Testis (tissue), 3 donors: Measurements from ENCODE around the gene DMD. TPM values are rescaled to one million over a fixed set of nuclear protein-coding genes. Genes with fewer than 3 reads are reported as not detected.

ENCODE experiments used
- DNase-seq: peaks from one replicate; pipeline ENCODE4 v3.0.0-alpha.2; 2019
- H3K27ac ChIP-seq, 2 donors: fragments of 200-600 bp; sonication (generic); one replicate each; pipeline ENCODE4 v1.5.1; 2019
- H3K27me3 ChIP-seq: fragments of 200-600 bp; sonication (generic); one replicate; pipeline ENCODE4 v1.5.1; 2019
- H3K36me3 ChIP-seq: fragments of 200-600 bp; sonication (generic); one replicate; pipeline ENCODE4 v1.5.1; 2017; ENCODE audit warnings: low read depth; ENCODE audit errors: missing control alignments
- H3K4me1 ChIP-seq: fragments of 200-600 bp; sonication (generic); one replicate; pipeline ENCODE4 v1.5.1; 2019
- H3K4me3 ChIP-seq, 2 donors: fragments of 200-600 bp; sonication (generic); one replicate each; pipeline ENCODE4 v1.5.1; 2017 to 2019
- H3K9me3 ChIP-seq: fragments of 200-600 bp; sonication (generic); one replicate; pipeline ENCODE4 v1.5.1; 2017
- POLR2A ChIP-seq: fragments of 450-650 bp; IDR thresholded peaks from one replicate; pipeline ENCODE4 v1.6.1; 2017; ENCODE audit warnings: antibody characterized with exemption, mild to moderate bottlenecking, moderate library complexity
- WGBS, 2 donors: methylation state at CpG; one replicate each; pipeline ENCODE4 v1.1.5; 2018; 5-methylcytosine and 5-hydroxymethylcytosine counted together
- intact Hi-C: fragments of 100-400 bp; cut with DNase I; formaldehyde crosslinking; loops from one replicate; pipeline ENCODE4 v1.15.1; 2023; ENCODE audit warnings: low total_unique reads
- polyA plus RNA-seq: library from polyadenylated mRNA; stranded (reverse); fragments of 350-450 nt; fragmentation: Illumina TruSeq; extraction: RNeasy Lipid Tissue Mini Kit (QIAGEN cat#74804); gene quantifications from one replicate; pipeline ENCODE4 v1.2.3, GENCODE V29; 2014; ENCODE audit warnings: low read depth, low replicate concordance; ENCODE audit not compliant: insufficient read depth
- total RNA-seq, 2 donors: library from RNA; depleted of rRNA; stranded (reverse); fragments of >200 nt; gene quantifications; one replicate each; pipeline ENCODE4 v1.2.3, GENCODE V29; 2016
- TF ChIP-seq, protein P1 (sequence below), 3 experiments: fragments of 450-650 bp in 2 of 3; fragments of 200-600 bp in 1 of 3; sonication (generic) in 1 of 3; IDR thresholded peaks; one replicate each; pipeline ENCODE4 v1.5.1; 2016 to 2019; ENCODE audit warnings: antibody characterized with exemption in 3 of 3, mild to moderate bottlenecking in 2 of 3, moderate library complexity in 1 of 3

The DMD gene
- total and polyA plus RNA-seq, 3 donors from 2014 or later = 11.3 to 34.1 (median 24.2) TPM

GRCh38 chrX:31421441-31421840 lies 1789.9 kb downstream of the DMD start:
- H3K4me3 ChIP-seq = no peak overlapping the region
- 89% methylated on average over 3 of the region's 3 CpGs for WGBS, 2 donors

GRCh38 chrX:31420711-31421151 lies 1790.6 kb downstream of the DMD start:
- intact Hi-C loops = no loop called here
- no peak for TF ChIP-seq POLR2A
- TF ChIP-seq, protein P1, sequence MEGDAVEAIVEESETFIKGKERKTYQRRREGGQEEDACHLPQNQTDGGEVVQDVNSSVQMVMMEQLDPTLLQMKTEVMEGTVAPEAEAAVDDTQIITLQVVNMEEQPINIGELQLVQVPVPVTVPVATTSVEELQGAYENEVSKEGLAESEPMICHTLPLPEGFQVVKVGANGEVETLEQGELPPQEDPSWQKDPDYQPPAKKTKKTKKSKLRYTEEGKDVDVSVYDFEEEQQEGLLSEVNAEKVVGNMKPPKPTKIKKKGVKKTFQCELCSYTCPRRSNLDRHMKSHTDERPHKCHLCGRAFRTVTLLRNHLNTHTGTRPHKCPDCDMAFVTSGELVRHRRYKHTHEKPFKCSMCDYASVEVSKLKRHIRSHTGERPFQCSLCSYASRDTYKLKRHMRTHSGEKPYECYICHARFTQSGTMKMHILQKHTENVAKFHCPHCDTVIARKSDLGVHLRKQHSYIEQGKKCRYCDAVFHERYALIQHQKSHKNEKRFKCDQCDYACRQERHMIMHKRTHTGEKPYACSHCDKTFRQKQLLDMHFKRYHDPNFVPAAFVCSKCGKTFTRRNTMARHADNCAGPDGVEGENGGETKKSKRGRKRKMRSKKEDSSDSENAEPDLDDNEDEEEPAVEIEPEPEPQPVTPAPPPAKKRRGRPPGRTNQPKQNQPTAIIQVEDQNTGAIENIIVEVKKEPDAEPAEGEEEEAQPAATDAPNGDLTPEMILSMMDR (IDR thresholded peaks at IDR 0.05) = no peak
- H3K4me1 ChIP-seq = no peaks in the 10 kb centered on the region
- H3K27me3 ChIP-seq = no peaks in the 10 kb centered on the region
- no peak overlapping the region for H3K4me3 ChIP-seq
- no peaks in the 10 kb centered on the region for H3K36me3 ChIP-seq
- DNase-seq = no peak
- 96 to 100% methylated on average over 1 to 3 of the region's 3 CpGs for WGBS, 2 donors
- H3K9me3 ChIP-seq = no peaks in the 10 kb centered on the region
- H3K27ac ChIP-seq = no peak overlapping the region

More at GRCh38 chrX:31421441-31421840, 1789.9 kb downstream of the DMD start:
- Histone ChIP-seq H3K4me1 (no peaks in the 10 kb centered on the region), H3K27me3 (no peaks in the 10 kb centered on the region), H3K36me3 (no peaks in the 10 kb centered on the region), H3K27ac (no peak overlapping the region), H3K9me3 (no peaks in the 10 kb centered on the region)
- intact Hi-C loops = no loop called here
- TF ChIP-seq, protein P1 (IDR thresholded peaks at IDR 0.05) = no peak
- TF ChIP-seq POLR2A = no peak
- DNase-seq = no peak

- DNase-seq = no peak
- no peaks in the 10 kb centered on the region for H3K9me3 ChIP-seq
- no peaks in the 10 kb centered on the region for H3K27me3 ChIP-seq
- H3K27ac ChIP-seq = no peak overlapping the region
- no peaks in the 10 kb centered on the region for H3K4me1 ChIP-seq
- TF ChIP-seq, protein P1 (IDR thresholded peaks at IDR 0.05) = no peak
- TF ChIP-seq POLR2A = no peak
- no peaks in the 10 kb centered on the region for H3K36me3 ChIP-seq
- intact Hi-C loops = no loop called here
- no peak overlapping the region for H3K4me3 ChIP-seq
- 94 to 100% methylated on average over 2 of the region's 2 CpGs for WGBS, 2 donors
Observed at GRCh38 chrX:31420302-31420701, 1791.0 kb downstream of the DMD start.

- H3K4me3 ChIP-seq = no peak overlapping the region
- WGBS, 2 donors = 95 to 100% methylated on average over 3 of the region's 3 CpGs
Observed at GRCh38 chrX:31397119-31397518, 1814.2 kb downstream of the DMD start.

GRCh38 chrX:31392513-31392912 lies 1818.8 kb downstream of the DMD start:
- DNase-seq = no peak
- intact Hi-C loops = no loop called here
- no peak overlapping the region for H3K4me3 ChIP-seq
- H3K36me3 ChIP-seq = no peaks in the 10 kb centered on the region
- H3K27ac ChIP-seq = no peak overlapping the region
- 84 to 100% methylated on average over 3 of the region's 3 CpGs for WGBS, 2 donors
- no peaks in the 10 kb centered on the region for H3K27me3 ChIP-seq
- H3K9me3 ChIP-seq = no peaks in the 10 kb centered on the region
- TF ChIP-seq POLR2A = no peak
- TF ChIP-seq, protein P1 (IDR thresholded peaks at IDR 0.05) = no peak
- H3K4me1 ChIP-seq = no peaks in the 10 kb centered on the region

More at GRCh38 chrX:31397119-31397518, 1814.2 kb downstream of the DMD start:
- Histone ChIP-seq H3K27ac (no peak overlapping the region), H3K4me1 (no peaks in the 10 kb centered on the region), H3K9me3 (no peaks in the 10 kb centered on the region), H3K27me3 (no peaks in the 10 kb centered on the region), H3K36me3 (no peaks in the 10 kb centered on the region)
- no peak for TF ChIP-seq POLR2A
- TF ChIP-seq, protein P1 (IDR thresholded peaks at IDR 0.05) = no peak
- intact Hi-C loops = no loop called here
- DNase-seq = no peak
